ENCODE results near the gene STARD4. TPM values are rescaled to one million over a fixed set of nuclear protein-coding genes. Genes with fewer than 3 reads are reported as not detected.

Gene STARD4
- total RNA-seq, 4 donors from 2014 or later, result 4.2 to 8.6 (median 6.8) TPM

DNA sequence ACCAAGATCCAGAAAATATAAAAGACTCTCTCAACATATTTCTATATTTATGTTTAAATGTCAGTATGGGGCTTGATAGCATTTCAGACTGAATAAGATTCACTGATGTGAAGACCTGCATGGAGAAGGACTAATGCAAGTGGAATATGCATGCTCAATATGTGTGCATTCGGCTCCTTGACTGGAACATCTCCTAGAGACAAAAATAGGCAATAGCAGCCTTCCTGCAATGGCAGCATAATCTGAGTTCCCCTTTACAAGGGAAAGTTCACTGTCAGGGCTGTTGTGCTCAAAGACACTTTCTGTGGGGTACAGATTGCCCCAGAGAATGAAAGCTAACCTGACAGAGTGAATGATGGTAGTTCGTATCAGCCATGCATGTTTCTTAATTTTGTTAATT, 42.4 kb downstream of the STARD4 start:
- Histone ChIP-seq H3K27me3 (no peaks in the 10 kb centered on the region), H3K36me3 (no peaks in the 10 kb centered on the region), H3K27ac (replicated peaks in 1 of 4) (no peak overlapping the region), H3K9me3 (no peaks in the 10 kb centered on the region), H3K4me3 (no peak overlapping the region), H3K4me1 (no peaks in the 10 kb centered on the region)
- 69% methylated on average over 2 of the region's 2 CpGs for WGBS
- intact Hi-C loops (cut with DNase I), result no loop called here
- TF ChIP-seq, protein P1, sequence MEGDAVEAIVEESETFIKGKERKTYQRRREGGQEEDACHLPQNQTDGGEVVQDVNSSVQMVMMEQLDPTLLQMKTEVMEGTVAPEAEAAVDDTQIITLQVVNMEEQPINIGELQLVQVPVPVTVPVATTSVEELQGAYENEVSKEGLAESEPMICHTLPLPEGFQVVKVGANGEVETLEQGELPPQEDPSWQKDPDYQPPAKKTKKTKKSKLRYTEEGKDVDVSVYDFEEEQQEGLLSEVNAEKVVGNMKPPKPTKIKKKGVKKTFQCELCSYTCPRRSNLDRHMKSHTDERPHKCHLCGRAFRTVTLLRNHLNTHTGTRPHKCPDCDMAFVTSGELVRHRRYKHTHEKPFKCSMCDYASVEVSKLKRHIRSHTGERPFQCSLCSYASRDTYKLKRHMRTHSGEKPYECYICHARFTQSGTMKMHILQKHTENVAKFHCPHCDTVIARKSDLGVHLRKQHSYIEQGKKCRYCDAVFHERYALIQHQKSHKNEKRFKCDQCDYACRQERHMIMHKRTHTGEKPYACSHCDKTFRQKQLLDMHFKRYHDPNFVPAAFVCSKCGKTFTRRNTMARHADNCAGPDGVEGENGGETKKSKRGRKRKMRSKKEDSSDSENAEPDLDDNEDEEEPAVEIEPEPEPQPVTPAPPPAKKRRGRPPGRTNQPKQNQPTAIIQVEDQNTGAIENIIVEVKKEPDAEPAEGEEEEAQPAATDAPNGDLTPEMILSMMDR (IDR thresholded peaks at IDR 0.05), result no peak
- no peak for TF ChIP-seq POLR2AphosphoS5 (IDR thresholded peaks at IDR 0.05)
- no peak for TF ChIP-seq EP300 (IDR thresholded peaks at IDR 0.05)
- no peak for TF ChIP-seq POLR2A (IDR thresholded peaks at IDR 0.05; ENCODE audit: low read depth)
- no peak for DNase-seq (ENCODE audit: extremely low spot score)

GRCh38 chr5:111469293-111469896, 42.9 kb downstream of the STARD4 start:
- TF ChIP-seq, protein P1 (IDR thresholded peaks at IDR 0.05), result no peak
- no peak for TF ChIP-seq POLR2A (IDR thresholded peaks at IDR 0.05; ENCODE audit: low read depth)
- TF ChIP-seq POLR2AphosphoS5 (IDR thresholded peaks at IDR 0.05), result no peak
- no peak for TF ChIP-seq EP300 (IDR thresholded peaks at IDR 0.05)
- no peak overlapping the region for H3K4me3 ChIP-seq
- intact Hi-C loops (cut with DNase I), result no loop called here
- DNase-seq (ENCODE audit: extremely low spot score), result no peak
- no peaks in the 10 kb centered on the region for H3K9me3 ChIP-seq
- no peak overlapping the region for H3K27ac ChIP-seq (replicated peaks in 1 of 4)
- H3K27me3 ChIP-seq, result no peaks in the 10 kb centered on the region
- 66% methylated on average over 2 of the region's 2 CpGs for WGBS
- no peaks in the 10 kb centered on the region for H3K36me3 ChIP-seq
- no peaks in the 10 kb centered on the region for H3K4me1 ChIP-seq

GRCh38 chr5:111463311-111463710, 49.0 kb downstream of the STARD4 start:
- no peaks in the 10 kb centered on the region for H3K9me3 ChIP-seq
- no peak overlapping the region for H3K4me3 ChIP-seq
- no peak for TF ChIP-seq POLR2AphosphoS5 (IDR thresholded peaks at IDR 0.05)
- TF ChIP-seq EP300 (IDR thresholded peaks at IDR 0.05), result no peak
- TF ChIP-seq, protein P1 (IDR thresholded peaks at IDR 0.05), result no peak
- TF ChIP-seq POLR2A (IDR thresholded peaks at IDR 0.05; ENCODE audit: low read depth), result no peak
- H3K4me1 ChIP-seq, result no peaks in the 10 kb centered on the region
- intact Hi-C loops (cut with DNase I), result no loop called here
- no peak overlapping the region for H3K27ac ChIP-seq (replicated peaks in 1 of 4)
- DNase-seq (ENCODE audit: extremely low spot score), result no peak
- H3K36me3 ChIP-seq, result no peaks in the 10 kb centered on the region
- H3K27me3 ChIP-seq, result no peaks in the 10 kb centered on the region

DNA sequence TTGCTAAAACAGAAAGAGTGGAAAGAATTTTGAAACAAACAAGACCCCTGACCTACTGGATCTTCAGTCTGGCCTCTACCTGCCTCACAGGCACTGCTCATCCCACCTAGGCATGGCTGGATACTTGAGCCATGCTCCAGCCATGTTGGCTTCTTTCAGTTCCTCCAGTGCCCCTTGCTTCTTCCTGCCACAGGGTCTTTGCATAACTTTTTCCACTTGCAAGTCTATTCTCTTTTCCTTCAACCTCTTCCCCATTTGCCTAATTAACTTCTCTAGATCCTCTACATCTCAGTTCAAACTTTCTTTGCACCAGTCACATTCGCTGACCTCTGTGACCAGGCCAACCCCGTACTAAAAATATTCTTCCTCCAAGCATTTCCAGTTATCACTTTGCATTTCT, 50.4 kb downstream of the STARD4 start:
- WGBS, result 88% methylated on average over 2 of the region's 2 CpGs
- intact Hi-C loops (cut with DNase I), result no loop called here

More for the DNA sequence above, 50.4 kb downstream of the STARD4 start:
- TF ChIP-seq, protein P1 (IDR thresholded peaks at IDR 0.05), result no peak
- TF ChIP-seq POLR2AphosphoS5 (IDR thresholded peaks at IDR 0.05) (no peak), POLR2A (IDR thresholded peaks at IDR 0.05; ENCODE audit: low read depth) (no peak), EP300 (IDR thresholded peaks at IDR 0.05) (no peak)
- Histone ChIP-seq H3K9me3 (no peaks in the 10 kb centered on the region), H3K4me3 (no peak overlapping the region), H3K36me3 (no peaks in the 10 kb centered on the region), H3K27ac (replicated peaks in 1 of 4) (no peak overlapping the region), H3K27me3 (no peaks in the 10 kb centered on the region), H3K4me1 (no peaks in the 10 kb centered on the region)
- no peak for DNase-seq (ENCODE audit: extremely low spot score)
